ENCODE data around the gene MYH13.

DNA sequence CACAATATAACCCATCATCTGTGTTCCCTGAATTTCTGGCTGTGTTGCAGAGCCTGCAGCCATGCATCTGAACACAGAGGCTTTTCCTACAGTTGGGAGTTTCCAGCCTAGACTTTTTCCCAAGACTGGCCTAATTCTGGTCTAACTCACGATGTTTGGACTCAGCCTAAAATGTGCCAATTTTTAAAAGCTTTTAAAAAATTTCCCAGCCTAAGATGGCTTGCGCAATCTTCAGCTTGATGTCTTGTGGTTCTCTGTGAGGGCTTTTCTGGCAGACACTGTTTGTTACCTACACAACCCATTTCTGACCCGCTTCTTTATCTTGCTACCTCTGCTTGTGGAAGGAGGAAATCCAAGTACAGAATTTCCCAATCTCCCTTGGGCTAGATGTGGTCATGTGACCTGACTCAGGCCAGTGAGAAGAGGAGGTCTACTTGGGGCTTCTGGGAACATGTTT is 101.7 kb downstream of the MYH13 start:
- TF ChIP-seq, protein P1, sequence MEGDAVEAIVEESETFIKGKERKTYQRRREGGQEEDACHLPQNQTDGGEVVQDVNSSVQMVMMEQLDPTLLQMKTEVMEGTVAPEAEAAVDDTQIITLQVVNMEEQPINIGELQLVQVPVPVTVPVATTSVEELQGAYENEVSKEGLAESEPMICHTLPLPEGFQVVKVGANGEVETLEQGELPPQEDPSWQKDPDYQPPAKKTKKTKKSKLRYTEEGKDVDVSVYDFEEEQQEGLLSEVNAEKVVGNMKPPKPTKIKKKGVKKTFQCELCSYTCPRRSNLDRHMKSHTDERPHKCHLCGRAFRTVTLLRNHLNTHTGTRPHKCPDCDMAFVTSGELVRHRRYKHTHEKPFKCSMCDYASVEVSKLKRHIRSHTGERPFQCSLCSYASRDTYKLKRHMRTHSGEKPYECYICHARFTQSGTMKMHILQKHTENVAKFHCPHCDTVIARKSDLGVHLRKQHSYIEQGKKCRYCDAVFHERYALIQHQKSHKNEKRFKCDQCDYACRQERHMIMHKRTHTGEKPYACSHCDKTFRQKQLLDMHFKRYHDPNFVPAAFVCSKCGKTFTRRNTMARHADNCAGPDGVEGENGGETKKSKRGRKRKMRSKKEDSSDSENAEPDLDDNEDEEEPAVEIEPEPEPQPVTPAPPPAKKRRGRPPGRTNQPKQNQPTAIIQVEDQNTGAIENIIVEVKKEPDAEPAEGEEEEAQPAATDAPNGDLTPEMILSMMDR (conservative IDR thresholded peaks at IDR 0.05; ENCODE audit: low read length), result no peak
- TF ChIP-seq EZH2phosphoT487 (IDR thresholded peaks at IDR 0.05; ENCODE audit: borderline replicate concordance, low read depth, low read length), result no peak
